Right lobe of liver (tissue), 4 donors: ENCODE measurements around the gene UGT1A10.

Experiments used
- CTCF ChIP-seq, 4 donors: fragments of 200-600 bp in 3 of 4; fragments of 450-650 bp in 1 of 4; IDR thresholded peaks; one replicate each; pipeline versions ENCODE4 v1.5.1 to v1.8.0; 2016 to 2022; ENCODE audit warnings: antibody characterized with exemption in 4 of 4, mild to moderate bottlenecking in 2 of 4
- POLR2A ChIP-seq: fragments of 450-650 bp; IDR thresholded peaks from one replicate; pipeline ENCODE4 v1.6.1; 2017; ENCODE audit warnings: antibody characterized with exemption, mild to moderate bottlenecking
- donor health status: DM: no; HTN: no; CAD: no.
- donor health status: DM: no; HTN: no; CAD: no.
- donor health status: DM: no; HTN: yes; CAD: no.

- TF ChIP-seq CTCF (IDR thresholded peaks at IDR 0.05) (no peak), POLR2A (no peak)
Measured at GRCh38 chr2:233689501-233689900, 53.3 kb downstream of the UGT1A10 start.
